Uterus (tissue), 4 donors: Measurements from ENCODE around the gene REXO1. TPM values are rescaled to one million over a fixed set of nuclear protein-coding genes. Genes with fewer than 3 reads are reported as not detected.

Experiments used
- DNase-seq, 2 donors: peaks; one replicate each; pipeline ENCODE4 v3.0.0-alpha.2; 2019 to 2020
- H3K27ac ChIP-seq, 2 donors: fragments of 200-600 bp; sonication (generic); 1 replicate in 1 of 2; 2 replicates in 1 of 2; pipeline ENCODE4 v1.5.1; 2016 to 2018
- H3K27me3 ChIP-seq, 2 donors: fragments of 200-600 bp; sonication (generic); one replicate each; pipeline ENCODE4 v1.5.1; 2018 to 2019; ENCODE audit warnings: control low read depth in 1 of 2
- H3K36me3 ChIP-seq, 2 donors: fragments of 200-600 bp; sonication (generic); one replicate each; pipeline ENCODE4 v1.5.1; 2019; ENCODE audit warnings: control low read depth in 1 of 2
- H3K4me1 ChIP-seq, 2 donors: fragments of 200-600 bp; sonication (generic); one replicate each; pipeline ENCODE4 v1.5.1; 2018 to 2019; ENCODE audit warnings: control low read depth in 1 of 2
- H3K4me3 ChIP-seq, 2 donors: fragments of 200-600 bp; sonication (generic); 1 replicate in 1 of 2; 2 replicates in 1 of 2; pipeline ENCODE4 v1.5.1; 2018 to 2019; ENCODE audit warnings: mild to moderate bottlenecking in 1 of 2
- H3K9me3 ChIP-seq, 2 donors: fragments of 200-600 bp; sonication (generic); one replicate each; pipeline ENCODE4 v1.5.1; 2019; ENCODE audit warnings: control low read depth in 1 of 2
- CTCF ChIP-seq, 4 experiments: fragments of 200-600 bp in 2 of 4; fragments of 450-650 bp in 2 of 4; sonication (generic) in 2 of 4; IDR thresholded peaks; one replicate each; pipeline ENCODE4 v1.5.1; 2016 to 2019; ENCODE audit warnings: antibody characterized with exemption in 4 of 4, mild to moderate bottlenecking in 2 of 4, moderate library complexity in 1 of 4
- POLR2A ChIP-seq, 2 donors: fragments of 450-650 bp; IDR thresholded peaks; one replicate each; pipeline ENCODE4 v1.6.1; 2016; ENCODE audit warnings: antibody characterized with exemption in 2 of 2, mild to moderate bottlenecking in 1 of 2, moderate library complexity in 1 of 2
- intact Hi-C: fragments of 100-400 bp; cut with DNase I; formaldehyde crosslinking; loops from one replicate; pipeline ENCODE4 v1.15.1; 2023; ENCODE audit warnings: low total_unique reads
- total RNA-seq, 4 donors: library from RNA; depleted of rRNA in 3 of 4; stranded (reverse); fragments of >200 nt in 3 of 4; gene quantifications; one replicate each; pipeline versions ENCODE4 v1.1.0 to v1.2.4, GENCODE V29; 2014 to 2023
- donor health status: DM: yes; HTN: yes; CAD: no.

The REXO1 gene
- total RNA-seq, 4 donors from 2014 or later, result 1.5 to 67.4 (median 25.1) TPM

DNA sequence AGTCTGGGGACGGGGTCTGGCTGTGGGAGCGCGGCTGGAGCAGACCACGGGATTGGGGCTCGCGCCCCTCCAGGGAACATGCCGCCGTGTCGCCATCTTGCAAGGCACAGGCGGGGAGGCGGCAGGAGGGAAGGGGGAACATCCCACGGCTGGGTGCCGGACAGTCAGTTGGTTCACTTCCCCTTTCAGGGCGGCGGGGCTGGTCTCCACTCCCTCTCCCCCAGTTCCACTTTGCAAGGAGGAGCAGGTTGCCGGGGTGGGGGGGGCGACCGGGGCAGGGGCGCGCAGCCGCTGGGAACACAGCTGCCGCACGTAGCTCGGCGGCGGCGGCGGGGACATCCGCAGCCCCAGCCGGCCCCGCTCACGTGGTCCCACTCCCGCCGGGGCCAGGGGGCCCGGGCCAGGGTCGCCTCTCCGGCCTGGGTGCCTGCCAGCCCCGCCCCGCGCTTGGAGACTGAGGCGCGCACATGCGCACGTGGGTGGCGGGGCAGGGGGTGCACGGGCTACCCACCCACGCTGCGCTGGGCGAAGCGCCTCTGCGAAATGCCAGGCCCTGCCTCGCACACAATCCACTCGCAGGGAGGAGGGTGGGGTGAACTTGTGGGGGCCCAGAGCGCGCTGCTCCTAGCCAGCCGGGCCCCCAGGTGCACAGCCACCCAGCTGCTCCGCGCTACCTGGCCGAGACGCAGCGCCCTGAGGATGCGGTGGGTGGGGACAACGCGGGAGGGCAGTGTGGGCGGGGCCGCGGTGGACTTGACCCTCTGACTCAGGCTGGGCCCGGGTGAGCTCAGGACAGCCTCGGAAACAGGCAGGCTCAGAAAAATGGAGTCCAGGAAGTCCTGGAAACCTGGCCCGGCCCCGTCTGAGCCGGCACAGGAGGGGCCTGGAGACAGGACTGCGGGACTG lies 8.7 kb upstream of the REXO1 start:
- no peaks in the 10 kb centered on the region for H3K27me3 ChIP-seq

GRCh38 chr19:1856345-1856697 lies 8.0 kb upstream of the REXO1 start:
- TF ChIP-seq POLR2A (IDR thresholded peaks at IDR 0.05) (no peak), CTCF (IDR thresholded peaks at IDR 0.05) (no peak)
- H3K4me3 ChIP-seq, result no peak overlapping the region
- H3K27me3 ChIP-seq, result no peaks in the 10 kb centered on the region
- no peak for DNase-seq
- H3K4me1 ChIP-seq, result peaks cover 0 to 37% of the 10 kb centered on the region in 2 donors
- no peaks in the 10 kb centered on the region for H3K9me3 ChIP-seq
- H3K36me3 ChIP-seq, result no peaks in the 10 kb centered on the region
- intact Hi-C loops, result no loop called here
- peak overlapping the region; percentile 60 to 70 for H3K27ac ChIP-seq

More for the DNA sequence above, 8.7 kb upstream of the REXO1 start:
- Histone ChIP-seq H3K27ac (peak overlapping the region; percentile 60 to 70), H3K9me3 (no peaks in the 10 kb centered on the region), H3K4me3 (peak overlapping the region; percentile 24 to 30), H3K4me1 (peaks cover 0 to 38% of the 10 kb centered on the region in 2 donors), H3K36me3 (no peaks in the 10 kb centered on the region)
- intact Hi-C loops, result no loop called here
- TF ChIP-seq CTCF (IDR thresholded peaks at IDR 0.05) (no peak), POLR2A (IDR thresholded peaks at IDR 0.05) (no peak)
- peak; percentile 73 to 76 for DNase-seq

DNA sequence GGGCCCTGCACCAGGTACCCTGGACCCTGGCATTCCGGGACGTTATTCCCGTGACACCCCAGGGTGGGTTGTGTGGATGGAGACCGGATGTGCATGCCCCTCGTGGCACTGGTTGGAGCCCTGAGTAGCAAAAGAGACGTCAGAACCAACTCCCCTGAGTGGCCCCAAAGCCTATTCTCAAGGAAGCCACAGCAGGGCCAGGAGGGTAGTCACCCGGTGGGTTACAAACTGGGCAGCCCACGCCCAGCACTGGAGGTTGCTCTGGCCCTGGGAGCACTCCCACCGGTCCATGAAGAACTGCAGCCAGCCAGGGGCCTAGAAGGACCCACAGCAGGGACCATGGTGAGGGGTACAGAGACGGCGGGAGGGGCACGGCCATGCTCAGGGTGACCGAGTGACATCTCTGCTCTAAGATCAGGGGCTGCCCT lies 7.6 kb upstream of the REXO1 start:
- no peaks in the 10 kb centered on the region for H3K9me3 ChIP-seq
- H3K4me1 ChIP-seq, result peaks cover 0 to 32% of the 10 kb centered on the region in 2 donors
- intact Hi-C loops, result no loop called here
- H3K4me3 ChIP-seq, result no peak overlapping the region
- no peaks in the 10 kb centered on the region for H3K27me3 ChIP-seq
- peak overlapping the region; percentile 60 to 70 for H3K27ac ChIP-seq
- H3K36me3 ChIP-seq, result no peaks in the 10 kb centered on the region
- no peak for DNase-seq
- TF ChIP-seq CTCF (IDR thresholded peaks at IDR 0.05), result no peak
- TF ChIP-seq POLR2A (IDR thresholded peaks at IDR 0.05), result no peak

DNA sequence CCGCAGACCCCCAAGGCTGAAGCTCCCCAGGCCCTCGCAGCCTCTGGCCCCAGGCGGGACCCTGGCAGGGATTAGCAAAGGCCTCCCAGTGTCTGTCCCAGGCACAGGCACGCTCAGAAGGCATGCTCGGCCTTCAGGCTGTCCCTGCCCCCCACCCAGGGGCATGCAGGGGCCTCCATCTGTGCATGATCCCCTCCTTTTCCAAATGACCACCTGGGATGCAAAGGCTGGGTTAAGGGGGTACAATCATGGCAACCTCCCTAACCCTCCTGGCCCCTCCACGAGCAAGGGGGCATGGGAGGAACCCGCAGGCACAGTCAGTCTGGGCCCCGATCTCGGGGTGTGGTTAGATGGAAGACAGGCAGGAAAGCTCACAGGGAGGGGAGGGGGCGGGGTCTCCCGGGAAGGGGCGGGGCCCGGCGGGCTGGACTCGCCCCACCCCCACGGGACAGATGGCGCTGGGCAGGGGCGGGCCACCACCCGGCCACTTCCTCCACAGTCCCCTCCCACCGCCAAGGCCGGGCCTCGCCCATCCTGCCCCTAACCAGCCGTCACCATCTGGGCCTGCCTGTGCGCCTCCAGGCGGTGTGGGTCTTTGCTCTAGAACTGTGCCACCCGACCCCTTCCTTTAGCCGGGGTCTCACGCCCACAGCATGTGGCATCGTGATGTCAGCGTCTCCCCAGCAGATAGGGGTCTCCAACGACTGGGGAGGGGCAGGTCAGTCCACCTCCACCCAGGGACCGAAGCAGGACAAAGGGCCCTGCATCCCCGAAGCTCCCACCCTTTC lies 7.0 kb upstream of the REXO1 start:
- intact Hi-C loops, result no loop called here
- no peaks in the 10 kb centered on the region for H3K27me3 ChIP-seq
- no peaks in the 10 kb centered on the region for H3K9me3 ChIP-seq
- no peaks in the 10 kb centered on the region for H3K36me3 ChIP-seq
- H3K27ac ChIP-seq, result peak overlapping the region; percentile 60 to 70
- DNase-seq, result peak; percentile 57 to 66
- TF ChIP-seq POLR2A (IDR thresholded peaks at IDR 0.05) (peak; percentile 19 to 34), CTCF (IDR thresholded peaks at IDR 0.05) (no peak)
- H3K4me3 ChIP-seq, result no peak overlapping the region
- H3K4me1 ChIP-seq, result peaks cover 0 to 26% of the 10 kb centered on the region in 2 donors
